DLD1 (cell line): ENCODE data around the gene ACADS.

Experiments used
- in situ Hi-C: cut with HindIII; loops from 2 replicates; pipeline ENCODE4 v1.10.0; 2017; ENCODE audit warnings: low sequenced_read_pairs

ACADS gene

GRCh38 chr12:120725659-120726509, at the start of gene ACADS:
Gene ACADS (plus strand): TSS chr12:120725826. CDS start chr12:120725886, 60 bp downstream.
- in situ Hi-C loops = no loop called here

DNA sequence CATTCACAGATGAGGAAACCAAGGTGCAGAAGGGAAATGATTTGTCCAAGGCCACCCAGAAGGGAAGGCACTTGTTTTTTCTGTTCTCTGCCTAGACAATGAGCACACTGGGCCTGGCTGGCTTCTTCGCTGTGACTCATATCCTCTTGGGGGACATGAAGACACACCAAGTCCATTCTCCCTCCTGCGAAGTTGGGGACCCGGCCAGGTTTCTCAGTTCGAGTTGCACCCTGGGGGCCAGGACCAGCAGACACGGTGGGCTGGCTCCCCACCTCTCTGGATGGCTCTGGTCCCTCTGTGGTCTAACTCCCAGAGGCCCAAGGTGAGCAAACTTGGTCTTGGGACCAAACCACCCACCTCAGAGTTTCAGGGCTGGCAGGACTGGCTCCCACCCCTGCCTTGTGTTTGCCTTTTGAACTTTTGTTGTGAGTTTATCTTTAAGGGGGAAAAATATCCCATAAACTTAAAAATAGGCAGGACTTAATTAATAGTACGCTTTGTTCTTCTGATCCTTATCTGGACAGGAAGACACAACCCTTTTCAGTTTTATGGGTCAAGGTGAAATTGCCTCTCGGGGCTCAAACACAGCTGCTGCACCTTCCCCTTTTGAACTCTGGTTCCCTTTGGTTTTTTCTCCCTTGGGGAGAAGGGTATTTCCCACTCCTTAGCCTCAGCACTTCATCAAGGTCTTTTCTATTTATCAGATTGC, 47.7 kb upstream of the ACADS start:
- in situ Hi-C loops = no loop called here

- in situ Hi-C loops = no loop called here
Observed at GRCh38 chr12:120678572-120678971, 47.1 kb upstream of the ACADS start.

- in situ Hi-C loops = no loop called here
Observed at GRCh38 chr12:120680165-120680738, 45.4 kb upstream of the ACADS start.

- in situ Hi-C loops = no loop called here
Observed at GRCh38 chr12:120684523-120684932, 41.1 kb upstream of the ACADS start.

DNA sequence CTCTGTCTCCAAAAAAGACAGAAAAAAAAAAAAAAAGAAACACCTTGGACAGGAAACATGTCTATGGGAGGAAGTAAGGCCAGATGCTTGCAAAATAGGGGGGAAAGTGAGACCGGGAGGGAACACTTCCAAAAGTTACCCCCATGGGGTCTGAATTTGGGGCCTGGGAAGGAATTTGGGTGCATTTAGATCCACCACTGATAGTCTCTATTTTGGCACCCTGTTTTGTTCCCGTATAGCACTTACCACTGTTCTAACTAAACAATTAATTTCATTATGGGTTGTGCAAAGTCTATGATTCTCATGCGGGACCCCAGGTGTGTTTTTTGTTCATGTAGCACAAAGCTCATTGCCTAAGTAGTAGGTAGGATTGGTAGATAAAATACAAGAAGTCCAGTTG, 40.1 kb upstream of the ACADS start:
- in situ Hi-C loops = no loop called here

DNA sequence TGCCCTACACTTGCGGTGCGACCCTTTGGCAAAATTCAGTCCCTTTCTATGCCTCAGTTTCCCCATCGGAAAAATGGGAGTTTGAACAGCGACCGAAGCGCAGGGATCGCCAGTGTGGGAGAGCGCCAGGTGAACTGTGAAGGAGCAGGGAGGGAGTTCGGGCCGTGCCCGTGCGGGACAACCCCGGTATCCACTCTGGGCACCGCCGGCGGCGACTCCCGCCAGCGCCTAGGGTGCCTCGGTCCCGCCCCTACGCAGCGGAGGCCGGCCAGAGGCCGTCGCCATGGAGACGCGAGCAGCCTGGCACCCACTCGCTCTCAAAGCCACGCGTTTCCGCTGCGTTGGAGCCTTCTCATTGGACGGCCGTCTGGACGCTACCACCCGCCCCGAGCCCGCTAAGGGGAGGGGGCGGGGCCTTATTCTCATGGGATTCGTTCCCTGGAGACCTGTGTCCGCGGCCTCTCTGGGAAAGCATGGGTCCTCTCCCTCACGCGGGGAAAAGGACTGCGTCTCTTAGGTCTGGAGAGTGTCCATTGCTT, 39.4 kb upstream of the ACADS start:
- in situ Hi-C loops = no loop called here

DNA sequence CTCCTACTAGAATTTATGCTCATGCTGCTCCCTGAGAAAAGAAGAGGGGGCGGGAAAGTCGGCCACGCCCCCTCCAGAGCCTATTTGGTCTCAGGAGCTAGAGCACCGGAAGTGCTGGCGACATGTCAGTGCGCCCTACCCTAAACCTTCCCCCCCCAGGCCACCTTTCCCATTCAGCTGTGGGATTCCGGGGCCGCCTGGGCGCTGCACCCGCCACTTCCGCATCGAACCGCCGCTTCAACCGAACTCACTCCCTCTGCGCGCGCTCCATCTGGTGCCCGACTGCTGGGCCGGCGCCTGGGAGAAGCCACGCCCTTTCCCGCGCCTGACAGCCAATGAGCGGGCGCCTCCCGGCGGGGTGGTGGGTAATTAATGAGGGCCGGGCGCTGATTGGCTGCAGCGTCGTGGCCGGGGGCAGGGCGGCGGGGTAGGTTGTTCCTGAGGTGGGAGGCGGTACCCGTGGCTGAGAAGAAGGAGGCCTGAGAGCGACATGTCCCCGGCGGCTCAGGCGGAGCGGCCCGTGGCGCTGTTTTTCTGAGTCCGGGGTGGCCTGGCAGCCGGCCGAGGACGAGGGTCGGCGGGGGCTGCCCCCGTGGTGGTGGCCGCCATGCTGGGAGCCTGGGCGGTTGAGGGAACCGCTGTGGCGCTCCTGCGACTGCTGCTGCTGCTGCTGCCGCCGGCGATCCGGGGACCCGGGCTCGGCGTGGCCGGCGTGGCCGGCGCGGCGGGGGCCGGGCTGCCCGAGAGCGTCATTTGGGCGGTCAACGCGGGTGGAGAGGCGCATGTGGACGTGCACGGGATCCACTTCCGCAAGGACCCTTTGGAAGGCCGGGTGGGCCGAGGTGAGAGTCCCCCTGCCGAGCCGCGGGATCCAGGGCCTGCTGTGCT, 38.7 kb upstream of the ACADS start, which contains the start of gene MLEC:
MLEC (plus strand) TSS at position 460 of the 888 bp plus-strand sequence; CDS start at position 608, 148 bp downstream.
- in situ Hi-C loops = no loop called here

GRCh38 chr12:120687578-120688289, 37.9 kb upstream of the ACADS start:
- in situ Hi-C loops = no loop called here

- in situ Hi-C loops = no loop called here
Observed at GRCh38 chr12:120688527-120689071, 37.0 kb upstream of the ACADS start.

DNA sequence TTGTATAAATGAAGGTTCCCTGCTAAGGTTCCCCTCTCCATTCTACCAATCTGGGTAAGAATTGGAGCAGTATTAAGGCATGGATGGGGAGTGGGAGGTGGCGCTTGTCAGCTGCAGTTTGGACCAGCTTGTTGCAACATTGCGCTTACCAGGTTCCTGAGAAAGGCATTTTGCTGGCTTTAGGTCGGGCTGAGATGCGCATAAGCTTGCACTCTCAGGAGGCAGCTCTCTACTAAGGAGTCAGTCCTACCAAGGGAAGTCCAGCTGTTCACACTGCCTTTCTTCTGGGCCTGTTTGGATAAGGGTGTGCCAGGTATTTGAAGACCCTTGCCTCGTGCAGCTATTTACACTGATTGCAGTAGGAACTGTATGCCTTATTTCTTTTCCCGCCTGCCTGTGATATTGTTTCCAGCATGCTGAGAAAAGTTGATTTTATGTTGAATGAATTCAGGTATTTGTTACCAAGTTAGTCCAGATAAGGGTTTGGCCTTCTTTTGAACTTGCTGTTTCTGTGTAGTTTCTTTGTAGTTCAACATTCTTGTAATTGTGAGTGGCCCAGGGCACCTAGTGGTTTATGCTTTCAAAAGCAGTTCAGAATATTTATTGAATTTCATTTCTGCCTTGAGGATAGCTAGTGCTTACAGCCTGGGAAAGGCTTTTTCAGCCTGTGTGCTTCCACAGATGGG, 36.1 kb upstream of the ACADS start:
- in situ Hi-C loops = no loop called here

- in situ Hi-C loops = no loop called here
Observed at GRCh38 chr12:120690083-120690450, 35.6 kb upstream of the ACADS start.

GRCh38 chr12:120690978-120691377, 34.6 kb upstream of the ACADS start:
- in situ Hi-C loops = no loop called here

DNA sequence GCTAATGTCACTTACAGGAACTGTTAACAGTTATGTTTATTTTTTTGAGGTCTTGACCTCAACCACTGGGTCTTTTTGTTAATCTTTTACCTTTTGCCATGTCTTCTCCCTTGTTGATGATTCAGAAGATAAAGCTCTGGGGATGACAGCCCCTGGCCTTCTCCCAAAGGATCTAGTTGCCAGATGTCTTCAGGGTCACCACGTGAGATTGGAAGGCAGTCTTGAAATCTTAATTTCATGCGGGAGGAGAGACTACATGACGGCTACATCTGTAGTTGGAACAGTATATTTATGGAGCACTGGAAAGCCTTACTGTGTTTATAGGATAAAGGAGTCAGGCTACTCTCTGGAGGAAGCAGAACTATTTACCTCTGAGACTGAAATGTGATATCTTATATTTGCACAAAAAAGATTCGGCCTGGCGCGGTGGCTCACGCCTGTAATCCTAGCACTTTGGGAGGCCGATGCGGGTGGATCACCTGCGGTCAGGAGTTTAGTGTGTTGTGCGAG, 33.0 kb upstream of the ACADS start:
- in situ Hi-C loops = no loop called here

GRCh38 chr12:120693848-120694247, 31.8 kb upstream of the ACADS start:
- in situ Hi-C loops = no loop called here

DNA sequence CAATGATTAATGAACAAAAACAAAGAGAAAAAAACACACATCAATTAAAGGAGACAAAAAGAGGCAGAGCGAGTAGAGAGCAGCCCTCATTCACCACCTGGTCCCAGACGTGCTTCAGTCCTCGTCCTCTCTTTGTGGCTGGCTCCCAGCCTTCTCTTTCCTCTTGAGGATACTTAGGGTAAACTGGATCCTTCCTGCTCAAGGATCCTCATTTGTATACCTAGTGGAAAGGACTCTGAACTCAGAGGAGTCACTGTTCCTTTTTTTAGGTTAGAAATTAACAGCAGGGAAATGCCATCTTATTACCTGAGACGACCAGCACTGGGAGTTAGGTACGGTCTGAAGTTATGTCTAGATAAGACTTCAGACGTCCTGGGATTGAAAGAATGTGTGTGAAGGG, 29.0 kb upstream of the ACADS start:
- in situ Hi-C loops = no loop called here

- in situ Hi-C loops = no loop called here
Observed at GRCh38 chr12:120697344-120697743, 28.3 kb upstream of the ACADS start.

GRCh38 chr12:120698665-120699064, 27.0 kb upstream of the ACADS start:
- in situ Hi-C loops = no loop called here

- in situ Hi-C loops = no loop called here
Observed at GRCh38 chr12:120699553-120699952, 26.1 kb upstream of the ACADS start.
